Pulmonary artery endothelial cell (primary cell): ENCODE data around the gene FOXL2. TPM values are rescaled to one million over a fixed set of nuclear protein-coding genes. Genes with fewer than 3 reads are reported as not detected.
A peak's percentile ranks its signal among the peaks of the same experiment; 100 is the strongest.
"Not testable (repeated sequence)": the region's sequence is repeated elsewhere in the genome, so short reads cannot be mapped to it uniquely, and the experiment has no call there.

Experiments
- DNase-seq: peaks from one replicate; pipeline ENCODE4 v3.0.0-alpha.2; 2011; ENCODE audit warnings: low read depth, low spot score
- total RNA-seq: library from RNA; depleted of rRNA; stranded (reverse); fragments of >200 nt; gene quantifications from 2 replicates; pipeline ENCODE4 v1.2.3, GENCODE V29; 2014

Gene FOXL2
- total RNA-seq, 1 donor from 2014 or later: 0.07 TPM

GRCh38 chr3:138933068-138933668, 13.8 kb downstream of the FOXL2 start:
- no peak for DNase-seq

DNA sequence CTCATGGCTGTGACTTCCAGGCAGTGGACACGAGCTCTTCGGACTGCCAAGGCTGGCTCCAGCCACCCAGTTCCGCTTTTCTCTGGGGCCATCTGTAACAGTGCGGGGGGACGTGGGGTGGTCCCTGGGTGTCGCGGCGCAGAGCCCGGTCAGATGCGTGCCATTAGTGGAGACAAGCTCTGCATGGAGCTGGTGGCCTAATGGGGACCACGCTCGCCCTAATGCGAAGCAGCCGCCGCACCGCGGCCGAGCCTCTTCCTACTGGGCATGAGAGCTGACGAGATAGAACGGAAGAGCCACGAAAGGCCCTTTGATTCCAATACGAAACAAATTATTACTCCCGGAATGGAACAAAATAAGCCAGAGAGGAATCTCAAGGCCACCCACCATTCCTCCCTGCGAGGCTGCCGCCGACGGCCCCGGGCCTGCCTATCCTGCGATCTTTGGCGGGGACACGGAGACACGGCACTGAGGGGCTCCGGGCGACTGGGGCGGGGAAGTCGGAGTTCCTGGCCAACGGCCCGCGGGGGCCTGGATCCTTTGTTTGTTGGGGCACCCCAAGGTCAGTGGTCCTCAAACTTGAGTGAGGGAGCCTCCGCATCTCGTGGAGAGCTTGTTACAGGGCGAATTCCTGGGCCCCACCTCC, 18.1 kb downstream of the FOXL2 start:
- no peak for DNase-seq

DNA sequence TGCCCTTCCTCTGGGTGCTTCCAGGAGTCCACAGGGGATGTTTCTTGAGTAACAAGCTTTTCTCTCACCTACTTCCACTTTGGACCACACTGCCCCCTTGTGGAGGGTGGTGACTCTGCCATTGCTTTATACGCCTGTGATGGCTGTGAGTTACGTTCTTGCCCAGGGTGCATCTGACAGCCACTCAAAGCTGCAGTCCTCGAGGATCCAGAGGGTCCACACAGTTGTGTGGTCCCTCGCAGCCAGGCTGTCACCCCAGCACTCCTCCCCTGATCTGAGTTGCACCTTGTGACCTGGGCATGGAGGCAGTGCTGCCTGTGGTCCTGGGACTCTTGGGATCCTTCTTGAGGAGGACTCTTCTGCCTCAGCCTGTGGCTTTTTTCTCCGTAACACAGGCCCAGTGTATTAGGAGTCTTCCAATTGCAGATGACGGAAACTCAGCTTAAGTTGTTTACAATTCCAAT, 23.4 kb downstream of the FOXL2 start:
- peak; percentile 53 for DNase-seq

DNA sequence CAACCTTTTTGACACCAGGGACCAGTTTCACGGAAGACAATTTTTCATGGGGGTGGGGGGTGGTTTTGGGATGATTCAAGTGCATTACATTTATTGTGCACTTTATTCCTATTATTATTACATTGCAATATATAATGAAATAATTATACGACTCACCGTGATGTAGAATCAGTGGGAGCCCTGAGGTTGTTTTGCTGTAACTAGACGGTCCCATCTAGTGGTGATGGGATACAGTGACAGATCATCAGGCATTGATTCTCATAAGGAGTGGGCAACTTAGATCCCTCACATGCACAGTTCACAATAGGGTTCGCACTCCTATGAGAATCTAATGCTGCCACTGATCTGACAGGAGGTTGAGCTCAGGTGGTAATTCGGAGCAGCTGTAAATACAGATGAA, 24.5 kb downstream of the FOXL2 start:
- not testable (repeated sequence) for DNase-seq

- DNase-seq: no peak
Observed at GRCh38 chr3:138921316-138922292, 25.3 kb downstream of the FOXL2 start.

GRCh38 chr3:138919325-138919724, 27.6 kb downstream of the FOXL2 start:
- DNase-seq: no peak

DNA sequence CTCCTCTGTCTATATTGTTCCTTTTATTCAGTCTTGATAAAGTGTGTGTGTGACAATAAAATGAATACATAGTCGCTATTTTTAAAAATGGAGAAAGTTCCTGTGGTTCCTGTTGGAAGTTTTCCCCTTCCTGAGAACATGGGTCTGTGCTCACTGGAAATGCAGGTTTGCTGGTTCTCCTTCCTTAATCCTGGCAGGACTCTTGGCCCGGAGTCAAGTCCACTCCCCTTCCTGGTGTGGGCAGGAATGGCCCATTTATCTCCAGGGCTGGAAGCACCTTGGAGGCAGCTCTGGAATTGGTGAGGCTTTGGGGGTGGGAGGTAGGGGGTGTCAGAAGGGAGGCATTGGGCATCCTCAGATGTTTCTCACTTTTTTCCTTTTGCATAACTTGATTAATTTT, 30.1 kb downstream of the FOXL2 start:
- DNase-seq: no peak

- DNase-seq: peak; percentile 69
Observed at GRCh38 chr3:138915503-138916498, 31.1 kb downstream of the FOXL2 start.

DNA sequence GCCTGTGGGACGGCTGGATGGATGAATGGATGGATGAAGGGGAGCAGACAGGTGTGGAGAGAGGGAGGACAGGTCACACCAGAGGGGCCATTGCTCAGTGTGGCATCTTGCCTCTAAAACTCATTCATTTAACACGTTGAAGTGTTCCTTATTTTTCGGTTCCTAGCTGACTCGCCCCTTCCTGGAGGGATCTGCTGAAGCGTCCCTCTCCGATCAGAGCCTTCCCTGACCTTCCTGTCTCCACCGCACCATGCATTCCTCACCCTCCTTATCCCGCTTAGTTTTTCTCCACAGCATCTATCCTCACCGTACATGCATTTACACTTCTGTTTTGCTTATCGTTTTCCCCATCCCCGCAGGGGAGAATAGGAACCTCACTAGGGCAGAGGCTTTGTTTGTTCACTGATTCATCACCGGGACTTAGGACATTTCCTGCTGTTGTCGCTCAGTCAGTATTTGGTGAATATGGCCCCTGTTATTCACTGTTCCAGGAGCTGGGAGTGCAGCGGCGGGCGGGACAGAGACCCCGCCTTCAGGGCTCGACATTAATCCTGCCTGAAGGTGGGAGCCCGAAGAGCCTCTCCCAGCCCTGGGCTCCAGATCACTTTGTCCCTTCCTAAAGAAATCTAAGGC, 32.0 kb downstream of the FOXL2 start:
- DNase-seq: peak; percentile 47

GRCh38 chr3:138913766-138914165, 33.2 kb downstream of the FOXL2 start:
- no peak for DNase-seq

GRCh38 chr3:138912237-138912636, 34.7 kb downstream of the FOXL2 start:
- no peak for DNase-seq

DNA sequence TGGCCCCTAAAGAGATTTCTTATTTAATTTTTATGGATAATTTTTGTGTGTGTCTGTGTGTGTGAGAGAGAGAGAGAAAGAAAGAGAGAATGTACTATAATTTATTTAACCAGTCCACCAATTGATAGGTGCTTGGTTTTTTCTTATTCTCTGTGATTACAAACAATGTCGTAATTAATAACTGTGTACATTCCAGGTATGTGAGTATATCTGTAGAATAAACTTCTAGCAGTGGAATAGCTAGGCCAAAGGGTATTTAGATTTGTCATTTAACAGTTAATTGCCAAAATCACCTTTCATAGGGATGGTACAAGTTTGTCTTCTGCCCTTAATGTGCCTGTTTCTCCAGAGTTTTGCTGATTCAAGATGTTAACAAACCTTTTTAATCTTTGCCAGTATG, 35.3 kb downstream of the FOXL2 start:
- DNase-seq: no peak

GRCh38 chr3:138909904-138910303, 37.0 kb downstream of the FOXL2 start:
- no peak for DNase-seq

- no peak for DNase-seq
Observed at GRCh38 chr3:138908846-138909245, 38.1 kb downstream of the FOXL2 start.

- no peak for DNase-seq
Observed at GRCh38 chr3:138907539-138907938, 39.4 kb downstream of the FOXL2 start.

DNA sequence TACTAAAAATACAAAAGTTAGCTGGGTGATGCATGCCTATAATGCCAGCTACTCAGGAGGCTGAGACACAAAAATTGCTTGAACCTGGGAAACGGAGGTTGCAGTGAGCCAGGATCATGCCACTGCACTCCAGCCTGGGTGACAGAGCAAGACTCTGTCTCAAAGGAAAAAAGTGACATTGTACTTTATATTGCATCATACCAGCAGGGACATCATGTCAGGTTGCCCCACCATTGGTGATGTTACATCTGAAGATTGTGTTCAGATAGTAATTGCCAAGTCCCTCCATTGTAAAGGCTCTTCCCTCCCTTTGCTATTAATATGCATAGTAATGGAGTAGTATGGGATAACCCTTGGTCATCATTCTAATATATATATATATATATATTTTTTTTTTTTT, 44.8 kb downstream of the FOXL2 start:
- DNase-seq: no peak

DNA sequence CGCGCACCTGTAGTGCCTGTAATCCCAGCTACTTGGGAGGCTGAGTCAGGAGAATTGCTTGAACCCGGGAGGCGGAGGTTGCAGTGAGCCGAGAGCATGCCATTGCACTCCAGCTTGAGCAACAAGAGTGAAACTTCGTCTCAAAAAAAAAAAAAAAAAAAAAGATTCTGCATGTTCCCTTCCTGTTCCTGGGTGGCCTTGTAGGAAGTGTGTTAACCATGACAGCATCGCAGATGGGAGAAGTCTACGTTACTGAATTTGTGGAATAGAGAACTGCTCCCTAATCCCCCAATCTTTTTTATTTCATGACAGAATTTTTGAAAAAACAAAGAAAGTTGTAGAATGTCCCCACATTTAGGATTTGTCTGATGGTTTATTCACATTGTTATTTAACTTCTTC, 45.4 kb downstream of the FOXL2 start:
- DNase-seq: no peak

DNA sequence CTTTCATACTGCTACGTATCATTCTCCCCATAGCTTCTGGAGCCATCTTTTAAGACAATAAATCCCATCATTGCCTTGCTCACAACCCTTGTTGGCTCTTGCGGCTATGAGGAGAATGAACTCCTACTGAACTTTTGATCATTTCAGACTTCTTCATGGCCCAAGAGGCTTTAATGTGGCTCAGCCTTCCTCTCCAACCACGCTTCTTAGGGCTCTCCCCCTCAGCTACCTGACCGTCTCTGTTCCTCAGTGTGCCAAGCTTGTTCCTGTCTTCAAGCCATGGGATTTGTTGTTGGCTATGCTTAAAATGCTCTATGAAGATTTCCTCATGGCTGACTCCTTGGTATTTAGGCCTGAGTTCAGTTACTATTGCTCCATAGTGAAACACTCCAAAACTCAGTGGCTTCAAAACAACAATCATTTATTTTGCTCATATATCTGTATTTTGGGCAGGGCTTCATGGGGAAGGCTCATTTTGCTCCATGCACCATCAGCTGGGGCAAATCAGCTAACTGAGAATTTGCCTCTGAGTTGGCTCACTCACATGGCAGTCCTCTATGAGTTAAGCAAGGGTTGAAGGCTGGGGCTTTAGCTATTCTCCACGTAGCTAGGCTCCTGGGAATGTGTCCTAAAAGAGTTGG, 47.5 kb downstream of the FOXL2 start:
- DNase-seq: no peak

DNA sequence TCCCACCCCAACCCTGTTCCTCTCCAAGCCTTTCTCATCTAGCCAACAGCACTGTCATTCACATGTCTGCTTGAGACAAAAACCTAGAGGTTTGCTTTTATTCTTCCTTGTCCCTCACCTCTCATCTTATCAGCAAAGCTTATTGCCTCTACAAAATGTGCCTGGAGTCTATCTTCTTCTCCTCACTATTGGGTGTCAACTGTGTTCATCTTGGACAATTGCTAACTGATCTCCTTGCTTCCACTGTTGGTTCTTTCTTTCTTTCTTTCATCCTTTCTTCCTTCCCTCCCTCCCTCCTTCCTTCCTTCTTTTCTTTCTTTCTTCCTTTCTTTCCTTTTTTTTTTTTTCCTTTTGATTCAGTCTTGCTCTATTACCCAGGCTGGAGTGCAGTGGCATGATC, 48.2 kb downstream of the FOXL2 start:
- no peak for DNase-seq

- DNase-seq: no peak
Observed at GRCh38 chr3:138898301-138898700, 48.6 kb downstream of the FOXL2 start.
